ENCODE measurements around the gene CDK10.
"Not testable (repeated sequence)": the region's sequence is repeated elsewhere in the genome, so short reads cannot be mapped to it uniquely, and the experiment has no call there.

The CDK10 gene

GRCh38 chr16:89669755-89670154, 16.7 kb upstream of the CDK10 start:
- no peak for DNase-seq

- no peak for DNase-seq
Measured at GRCh38 chr16:89670496-89671431, 15.7 kb upstream of the CDK10 start.

- DNase-seq: not testable (repeated sequence)
Measured at GRCh38 chr16:89671565-89671964, 14.9 kb upstream of the CDK10 start.

- no peak for DNase-seq
Measured at GRCh38 chr16:89672177-89672941, 14.1 kb upstream of the CDK10 start.

- DNase-seq: no peak
Measured at GRCh38 chr16:89678258-89678657, 8.2 kb upstream of the CDK10 start.

- DNase-seq: no peak
Measured at GRCh38 chr16:89685916-89686315, 573 bp upstream of the CDK10 start.

- peak in 1 of 2 experiments; percentile 78 for DNase-seq
Measured at GRCh38 chr16:89687092-89687940, 827 bp downstream of the CDK10 start.

GRCh38 chr16:89688395-89688794, 1.9 kb downstream of the CDK10 start:
- no peak for DNase-seq

GRCh38 chr16:89689142-89689541, 2.7 kb downstream of the CDK10 start:
- no peak for DNase-seq

GRCh38 chr16:89689621-89690020, 3.1 kb downstream of the CDK10 start:
- not testable (repeated sequence) for DNase-seq

GRCh38 chr16:89690392-89690901, 4.0 kb downstream of the CDK10 start:
- DNase-seq: no peak

- DNase-seq: no peak
Measured at GRCh38 chr16:89691231-89691985, 4.9 kb downstream of the CDK10 start.

- no peak for DNase-seq
Measured at GRCh38 chr16:89691986-89692569, 5.6 kb downstream of the CDK10 start.

- no peak for DNase-seq
Measured at GRCh38 chr16:89693289-89693731, 6.8 kb downstream of the CDK10 start.

- no peak for DNase-seq
Measured at GRCh38 chr16:89693931-89694783, 7.7 kb downstream of the CDK10 start.

GRCh38 chr16:89694784-89695085, 8.2 kb downstream of the CDK10 start:
- DNase-seq: not testable (repeated sequence)

- no peak for DNase-seq
Measured at GRCh38 chr16:89695086-89695874, 8.8 kb downstream of the CDK10 start.

- DNase-seq: no peak
Measured at GRCh38 chr16:89695875-89696669, 9.6 kb downstream of the CDK10 start.

GRCh38 chr16:89696670-89697128, 10.2 kb downstream of the CDK10 start:
- no peak for DNase-seq
